K562 (cell line): ENCODE measurements around the gene WDR64. TPM values are rescaled to one million over a fixed set of nuclear protein-coding genes. Genes with fewer than 3 reads are reported as not detected.

ENCODE experiments used
- ATAC-seq: fragments of 200-7000 bp; cut with Tn5 transposase; 3 replicates; pipeline ENCODE4 v1.9.1; 2020; ENCODE audit warnings: moderate library complexity
- BruUV-seq: library from RNA; stranded (reverse); fragments of 400-500 nt; replicated peaks from 2 replicates; lab custom pipeline; 2021; lab: Mats Ljungman, UMichigan
- CTCF ChIA-PET: fragments of 300-600 bp; formaldehyde crosslinking; extraction: SDS; loops from one replicate; lab custom pipeline; 2021; ENCODE audit warnings: low intra/inter-chr PET ratio; lab: Yijun Ruan, JAX
- POLR2A ChIA-PET: fragments of 300-600, 350-650 bp; sonication (Branson Sonifier 250); formaldehyde crosslinking; extraction: SDS; loops from one replicate; lab custom pipeline; 2021; ENCODE audit warnings: antibody characterized with exemption, inconsistent platforms; lab: Yijun Ruan, JAX
- DNase-seq, 4 experiments: peaks; one replicate each; pipeline versions ENCODE4 v3.0.0 to v3.0.0-alpha.2; 2011 to 2018; ENCODE audit warnings: low spot score in 3 of 4, mixed read lengths in 3 of 4; ENCODE audit errors: extremely low read depth in 1 of 4
- FAIRE-seq: peaks from 2 replicates; lab custom pipeline; 2011; peaks lifted over from hg19 to GRCh38; lab: Jason Lieb, UNC
- H2AFZ ChIP-seq: 2 replicates; pipeline ENCODE4 v1.6.0; 2011; ENCODE audit warnings: low read depth, low read length, control low read depth, inconsistent platforms
- H3K27ac ChIP-seq: fragments of 200-600 bp; 3 replicates; pipeline ENCODE4 v1.8.0; 2011; ENCODE audit warnings: low read depth, mild to moderate bottlenecking, control low read depth, inconsistent platforms, low read length, moderate library complexity, mixed read lengths; ENCODE audit errors: extremely low read depth
- H3K27me3 ChIP-seq, 2 experiments: fragments of 300-600 bp in 1 of 2; 2 replicates in 1 of 2; 3 replicates in 1 of 2; pipeline versions ENCODE4 v1.6.0 to v1.8.0; 2011; ENCODE audit warnings: inconsistent platforms in 2 of 2, low read length in 2 of 2, mild to moderate bottlenecking in 1 of 2, mixed read lengths in 1 of 2, moderate library complexity in 1 of 2; ENCODE audit not compliant: control insufficient read depth in 2 of 2, insufficient read depth in 2 of 2
- H3K36me3 ChIP-seq: fragments of 300-600 bp; 3 replicates; pipeline ENCODE4 v1.8.0; 2011; ENCODE audit warnings: mild to moderate bottlenecking, low read length, inconsistent platforms; ENCODE audit not compliant: control insufficient read depth, insufficient read depth
- H3K4me1 ChIP-seq, 2 experiments: fragments of 200-600 bp in 1 of 2; replicated peaks in 1 of 2; 2 replicates in 1 of 2; 3 replicates in 1 of 2; pipeline versions ENCODE4 v1.5.1 to v1.8.0; 2011; ENCODE audit warnings: inconsistent platforms in 2 of 2, low read length in 2 of 2, mild to moderate bottlenecking in 1 of 2, mixed read lengths in 1 of 2, moderate library complexity in 1 of 2; ENCODE audit not compliant: control insufficient read depth in 2 of 2, insufficient read depth in 2 of 2
- H3K4me2 ChIP-seq: 2 replicates; pipeline ENCODE4 v1.6.1; 2011; ENCODE audit warnings: low read length, control low read depth, inconsistent platforms, mixed read lengths; ENCODE audit not compliant: insufficient read depth
- H3K4me3 ChIP-seq: fragments of 200-600 bp; sonication (generic), shearing (Covaris generic); 2 replicates; pipeline ENCODE4 v1.5.1; 2016; ENCODE audit warnings: control low read depth, inconsistent platforms
- H3K79me2 ChIP-seq: fragments of 200-600 bp; 3 replicates; pipeline ENCODE4 v1.8.0; 2011; ENCODE audit warnings: low read length, inconsistent platforms; ENCODE audit not compliant: control insufficient read depth, insufficient read depth
- H3K9ac ChIP-seq, 2 experiments: 2 replicates each; pipeline versions ENCODE4 v1.6.0 to v1.6.1; 2011; ENCODE audit warnings: low read depth in 2 of 2, low read length in 2 of 2, control low read depth in 1 of 2, inconsistent platforms in 1 of 2, mild to moderate bottlenecking in 1 of 2, mixed read lengths in 1 of 2; ENCODE audit not compliant: insufficient read depth in 1 of 2
- H3K9me1 ChIP-seq: one replicate; pipeline ENCODE4 v1.6.0; 2011; ENCODE audit warnings: inconsistent platforms, mild to moderate bottlenecking, low read length, moderate library complexity; ENCODE audit not compliant: control insufficient read depth, insufficient read depth
- H3K9me3 ChIP-seq: replicated peaks from 2 replicates; pipeline ENCODE4 v1.5.1; 2011; ENCODE audit warnings: low read depth, low read length, inconsistent platforms; ENCODE audit not compliant: control insufficient read depth, insufficient read depth
- H4K20me1 ChIP-seq: replicated peaks from 2 replicates; pipeline ENCODE4 v1.6.1; 2011; ENCODE audit warnings: low read length, inconsistent platforms, mixed read lengths; ENCODE audit not compliant: control insufficient read depth, insufficient read depth
- ARNT ChIP-seq, 2 experiments: fragments of 450-650 bp; IDR thresholded peaks; 2 replicates each; pipeline ENCODE4 v1.6.1; 2016; ENCODE audit warnings: mild to moderate bottlenecking in 1 of 2
- CBX3 ChIP-seq, 2 experiments: IDR thresholded peaks; 1 replicate in 1 of 2; 2 replicates in 1 of 2; pipeline ENCODE4 v1.6.1; 2012; ENCODE audit warnings: inconsistent platforms in 2 of 2, low read length in 2 of 2, borderline replicate concordance in 1 of 2, control low read depth in 1 of 2
- HMBOX1 ChIP-seq: sonication (generic); IDR thresholded peaks from 2 replicates; pipeline ENCODE4 v1.6.1; 2016
- HSF4 ChIP-seq: fragments of 250-450 bp; sonication (Bioruptor Pico); IDR thresholded peaks from 2 replicates; pipeline ENCODE4 v2.1.2; 2022; ENCODE audit warnings: mild to moderate bottlenecking, moderate library complexity, borderline replicate concordance
- KDM1A ChIP-seq, 2 experiments: fragments of 450-650 bp; IDR thresholded peaks; 2 replicates each; pipeline ENCODE4 v1.6.1; 2016; ENCODE audit warnings: mild to moderate bottlenecking in 2 of 2
- KLF10 ChIP-seq: fragments of 250-450 bp; sonication (Bioruptor Pico); IDR thresholded peaks from 2 replicates; pipeline ENCODE4 v1.6.1; 2021; ENCODE audit warnings: matching md5 sums
- MCM3 ChIP-seq: fragments of 450-650 bp; IDR thresholded peaks from 2 replicates; pipeline ENCODE4 v1.6.1; 2016
- PCBP2 ChIP-seq: fragments of 200-400 bp; formaldehyde crosslinking; IDR thresholded peaks from 2 replicates; pipeline ENCODE4 v1.6.1; 2018; ENCODE audit warnings: low read length, low read depth, mild to moderate bottlenecking, moderate library complexity; ENCODE audit not compliant: poor library complexity, severe bottlenecking
- RNF219 ChIP-seq: fragments of 250-450 bp; sonication (Bioruptor Pico); IDR thresholded peaks from 2 replicates; pipeline ENCODE4 v1.5.0; 2022; ENCODE audit warnings: mild to moderate bottlenecking
- SMARCA5 ChIP-seq: fragments of 450-650 bp; IDR thresholded peaks from 2 replicates; pipeline ENCODE4 v1.6.1; 2016
- STAT6 ChIP-seq: sonication (generic); formaldehyde crosslinking; IDR thresholded peaks from 2 replicates; pipeline ENCODE4 v1.8.1; 2023; ENCODE audit warnings: mild to moderate bottlenecking, missing genetic modification reagents
- TFAP4 ChIP-seq: sonication (generic); formaldehyde crosslinking; IDR thresholded peaks from 2 replicates; pipeline ENCODE4 v1.8.0; 2022; ENCODE audit warnings: missing genetic modification reagents, mild to moderate bottlenecking, moderate library complexity, borderline replicate concordance
- ZFX ChIP-seq: sonication (generic); formaldehyde crosslinking; IDR thresholded peaks from 2 replicates; pipeline ENCODE4 v1.8.0; 2022; ENCODE audit warnings: mild to moderate bottlenecking, missing genetic modification reagents, moderate library complexity
- ZNF3 ChIP-seq: fragments of 250-450 bp; sonication (Bioruptor Pico); IDR thresholded peaks from 2 replicates; pipeline ENCODE4 v1.5.0; 2021; ENCODE audit warnings: mild to moderate bottlenecking, moderate library complexity
- ZNF699 ChIP-seq: fragments of 250-450 bp; sonication (Bioruptor Pico); IDR thresholded peaks from 2 replicates; pipeline ENCODE4 v1.8.0; 2021; ENCODE audit warnings: mild to moderate bottlenecking, moderate library complexity; ENCODE audit not compliant: insufficient replicate concordance
- ZNF785 ChIP-seq: fragments of 250-450 bp; sonication (Bioruptor Pico); IDR thresholded peaks from 2 replicates; pipeline ENCODE4 v1.4.0; 2020; ENCODE audit warnings: mild to moderate bottlenecking
- WGBS: fragments of 100-300 bp; shearing (Covaris generic); methylation state at CpG from one replicate; pipeline ENCODE4 v1.1.6; 2016; ENCODE audit warnings: low coverage, mixed read lengths; ENCODE audit not compliant: insufficient coverage; ENCODE audit errors: missing lambda C conversion rate; 5-methylcytosine and 5-hydroxymethylcytosine counted together
- in situ Hi-C: fragments of 300-500 bp; cut with MboI; formaldehyde crosslinking; loops from 4 replicates; pipeline ENCODE4 v1.15.0; 2018; ENCODE audit warnings: inconsistent platforms, mixed read lengths
- intact Hi-C: fragments of 100-400 bp; cut with micrococcal nuclease; formaldehyde crosslinking; loops from 2 replicates; pipeline ENCODE4 v1.14.2; 2022
- polyA plus RNA-seq, 8 experiments: library from polyadenylated mRNA; depleted of rRNA in 4 of 8; stranded (reverse) in 5 of 8; unstranded in 3 of 8; fragments of >200 nt; fragmentation: Nextera tagmentation in 2 of 8; fragmentation: Illumina TruSeq in 1 of 8; extraction: Ambion mirVana in 2 of 8; extraction: Trizol in 1 of 8; gene quantifications; 2 replicates each; pipeline versions ENCODE4 v1.2.1 to v1.2.3, GENCODE V29; 2011 to 2014; ENCODE audit warnings: inconsistent platforms in 1 of 8, missing spikeins in 1 of 8
- total RNA-seq, 7 experiments: library from RNA; depleted of rRNA in 6 of 7; stranded (reverse); fragments of >200 nt in 6 of 7; fragmentation: Illumina TruSeq in 2 of 7; extraction: Trizol in 2 of 7; gene quantifications; 2 replicates each; pipeline versions ENCODE4 v1.2.1 to v1.2.3, GENCODE V29; 2011 to 2021; ENCODE audit warnings: low replicate concordance in 1 of 7

WDR64 gene
- total and polyA plus RNA-seq, 9 of the 15 experiments (the other 6 are each of a cell fraction or from before 2014, with no cell fraction given) = 0.06 to 0.29 (median 0.19) TPM; not detected in 5

GRCh38 chr1:241716915-241717656, 65.0 kb downstream of the WDR64 start:
- no peaks in the 10 kb centered on the region for H3K9me3 ChIP-seq
- H3K36me3 ChIP-seq = no peaks in the 10 kb centered on the region
- H3K27me3 ChIP-seq = no peaks in the 10 kb centered on the region
- in situ Hi-C loops = no loop called here
- H3K9me1 ChIP-seq = no peaks in the 10 kb centered on the region
- ChIA-PET CTCF (no interaction called here), POLR2A (interaction anchor here (0.7 to 1.3 kb wide), 2 partner anchors 9 to 11 kb away, joined by 3 read pairs; no protein-coding TSS in a partner anchor)
- WGBS = 51% methylated on average over 6 of the region's 6 CpGs
- H3K9ac ChIP-seq = no peak overlapping the region
- no TSS peak for BruUV-seq
- no peak overlapping the region for H2AFZ ChIP-seq
- H3K4me2 ChIP-seq = no peak overlapping the region
- H3K79me2 ChIP-seq = no peaks in the 10 kb centered on the region
- no peaks in the 10 kb centered on the region for H4K20me1 ChIP-seq
- H3K27ac ChIP-seq = no peak overlapping the region
- ATAC-seq = no peak
- DNase-seq = no peak
- no peak for FAIRE-seq
- intact Hi-C loops = loop anchor here (5.0 kb wide), 1 partner anchor 80 kb away; no protein-coding TSS in a partner anchor
- no peak overlapping the region for H3K4me3 ChIP-seq
- H3K4me1 ChIP-seq = peaks cover 0 to 8% of the 10 kb centered on the region in 2 experiments; a peak in 3 of 5 replicates
- no peak for TF ChIP-seq SMARCA5
- TF ChIP-seq RNF219 (CRISPR knock-in tag) = no peak
- TF ChIP-seq ZFX = no peak
- TF ChIP-seq KLF10 (CRISPR knock-in tag) = no peak
- TF ChIP-seq HMBOX1 = peak; percentile 50; the same call in 1 of the 2 replicates
- no peak for TF ChIP-seq CBX3 (IDR thresholded peaks at IDR 0.05; ENCODE audit: borderline replicate concordance in 1 of 2, low read length in 2 of 2)
- no peak for TF ChIP-seq TFAP4 (CRISPR knock-in tag)
- TF ChIP-seq ARNT (IDR thresholded peaks at IDR 0.05) = no peak
- TF ChIP-seq MCM3 = no peak
- no peak for TF ChIP-seq ZNF699
- TF ChIP-seq ZNF3 (CRISPR knock-in tag) = no peak
- TF ChIP-seq ZNF785 = no peak
- no peak for TF ChIP-seq STAT6 (CRISPR knock-in tag)
- no peak for TF ChIP-seq PCBP2
- TF ChIP-seq HSF4 (CRISPR knock-in tag) = no peak
- TF ChIP-seq KDM1A (IDR thresholded peaks at IDR 0.05) = peak in 1 of 2 experiments; percentile 43; a peak in 2 of 4 replicates
